K562 (cell line): ENCODE data around the gene TFB2M. TPM values are rescaled to one million over a fixed set of nuclear protein-coding genes. Genes with fewer than 3 reads are reported as not detected.

ENCODE experiments used
- HDAC6 ChIP-seq: IDR thresholded peaks from 2 replicates; pipeline ENCODE4 v1.6.1; 2012; ENCODE audit warnings: low read depth, mild to moderate bottlenecking, control low read depth, inconsistent platforms, low read length, moderate library complexity
- ILF3 ChIP-seq: fragments of 450-650 bp; IDR thresholded peaks from 2 replicates; pipeline ENCODE4 v1.6.1; 2018; ENCODE audit warnings: antibody characterized with exemption, mild to moderate bottlenecking, moderate library complexity, borderline replicate concordance
- NCOA2 ChIP-seq, 2 experiments: fragments of 450-650 bp; IDR thresholded peaks; 2 replicates each; pipeline ENCODE4 v1.6.1; 2018; ENCODE audit warnings: mild to moderate bottlenecking in 2 of 2, moderate library complexity in 1 of 2; ENCODE audit not compliant: partially characterized antibody in 2 of 2
- PHB ChIP-seq: fragments of 250-450 bp; sonication (Bioruptor Pico); IDR thresholded peaks from 2 replicates; pipeline ENCODE4 v1.5.0; 2021
- POLR2G ChIP-seq: fragments of 200-400 bp; formaldehyde crosslinking; IDR thresholded peaks from 2 replicates; pipeline ENCODE4 v1.6.1; 2017; ENCODE audit warnings: low read depth, mild to moderate bottlenecking, antibody characterized with exemption, low read length, moderate library complexity
- SNRNP70 ChIP-seq: fragments of 200-400 bp; formaldehyde crosslinking; optimal IDR thresholded peaks from 2 replicates; pipeline ENCODE3; 2017; ENCODE audit warnings: low read depth, low read length
- ZNF175 ChIP-seq: fragments of 200-800 bp; sonication (Bioruptor generic); IDR thresholded peaks from 2 replicates; pipeline ENCODE4 v1.6.1; 2016; ENCODE audit warnings: low read depth, mild to moderate bottlenecking, missing genetic modification characterization, missing compliant biosample characterization
- ZNF668 ChIP-seq: fragments of 250-450 bp; sonication (Bioruptor Pico); IDR thresholded peaks from 2 replicates; pipeline ENCODE4 v1.8.0; 2022; ENCODE audit warnings: mild to moderate bottlenecking, inconsistent platforms
- polyA plus RNA-seq, 8 experiments: library from polyadenylated mRNA; depleted of rRNA in 4 of 8; stranded (reverse) in 5 of 8; unstranded in 3 of 8; fragments of >200 nt; fragmentation: Nextera tagmentation in 2 of 8; fragmentation: Illumina TruSeq in 1 of 8; extraction: Ambion mirVana in 2 of 8; extraction: Trizol in 1 of 8; gene quantifications; 2 replicates each; pipeline versions ENCODE4 v1.2.1 to v1.2.3, GENCODE V29; 2011 to 2014; ENCODE audit warnings: inconsistent platforms in 1 of 8, missing spikeins in 1 of 8
- total RNA-seq, 7 experiments: library from RNA; depleted of rRNA in 6 of 7; stranded (reverse); fragments of >200 nt in 6 of 7; fragmentation: Illumina TruSeq in 2 of 7; extraction: Trizol in 2 of 7; gene quantifications; 2 replicates each; pipeline versions ENCODE4 v1.2.1 to v1.2.3, GENCODE V29; 2011 to 2021; ENCODE audit warnings: low replicate concordance in 1 of 7
- TF ChIP-seq, protein P1 (sequence below), 3 experiments: fragments of 200-800 bp in 1 of 3; fragments of 250-450 bp in 1 of 3; fragments of 450-650 bp in 1 of 3; sonication (Bioruptor Pico) in 1 of 3; sonication (Bioruptor generic) in 1 of 3; formaldehyde crosslinking in 1 of 3; IDR thresholded peaks; 2 replicates each; pipeline versions ENCODE4 v1.6.1 to v1.8.0; 2016 to 2022; ENCODE audit warnings: mild to moderate bottlenecking in 2 of 3, missing genetic modification characterization in 2 of 3, missing compliant biosample characterization in 1 of 3, moderate library complexity in 1 of 3
- TF ChIP-seq, protein P2 (sequence below), 2 experiments: fragments of 450-650 bp in 1 of 2; sonication (generic) in 1 of 2; formaldehyde crosslinking in 1 of 2; IDR thresholded peaks; 2 replicates each; pipeline versions ENCODE4 v1.7.1 to v1.9.0; 2016 to 2022; ENCODE audit warnings: inconsistent platforms in 1 of 2, mild to moderate bottlenecking in 1 of 2, missing genetic modification reagents in 1 of 2
- TF ChIP-seq, protein P3 (sequence below): fragments of 200-800 bp; sonication (Bioruptor generic); IDR thresholded peaks from 2 replicates; pipeline ENCODE4 v1.6.1; 2017; ENCODE audit warnings: missing genetic modification characterization, missing compliant biosample characterization

Gene TFB2M
- total and polyA plus RNA-seq, 9 of the 15 experiments (the other 6 are each of a cell fraction or from before 2014, with no cell fraction given), result 55.1 to 162 (median 70.6) TPM

DNA sequence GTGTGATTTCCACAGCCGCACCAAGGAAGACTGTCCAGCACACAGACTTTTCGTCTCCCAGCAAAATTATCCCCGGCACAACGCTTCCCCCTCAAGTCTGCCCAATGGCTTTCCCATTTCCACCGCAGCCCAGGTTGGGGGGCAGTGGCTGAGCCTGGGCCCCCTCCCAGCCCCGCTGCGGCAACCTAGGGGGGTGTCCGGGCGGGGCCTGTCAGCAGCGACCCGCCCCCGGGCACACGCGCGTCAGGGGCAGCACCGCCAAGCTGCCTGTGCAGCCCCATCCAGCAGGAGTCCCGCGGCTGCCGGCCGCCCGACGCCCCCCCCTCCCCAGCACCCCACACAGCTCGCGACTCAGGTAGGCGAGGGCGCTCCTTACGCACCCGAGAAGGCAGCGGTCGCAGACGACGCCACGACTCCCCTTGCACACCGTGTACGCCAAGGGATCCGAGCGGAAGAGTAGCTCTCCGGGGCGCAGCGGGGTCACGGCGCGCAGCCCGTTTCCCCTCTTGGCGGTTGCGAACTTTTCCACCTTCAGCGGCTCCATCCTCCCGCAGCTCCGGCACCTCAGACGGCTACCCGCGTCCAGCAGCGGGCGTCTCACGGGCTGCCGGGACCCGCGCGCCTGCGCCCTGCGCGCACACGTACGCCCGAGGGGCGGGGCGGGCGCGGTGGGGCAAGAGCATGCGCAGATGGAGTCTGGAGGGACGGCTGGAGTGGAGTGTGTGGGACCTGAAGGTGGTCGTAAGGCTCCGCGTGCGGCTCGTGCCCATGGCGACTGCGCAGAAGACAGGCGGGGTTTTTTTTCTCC lies 59.2 kb downstream of the TFB2M start, which contains the start of gene SMYD3 (continued):
- TF ChIP-seq, protein P1, sequence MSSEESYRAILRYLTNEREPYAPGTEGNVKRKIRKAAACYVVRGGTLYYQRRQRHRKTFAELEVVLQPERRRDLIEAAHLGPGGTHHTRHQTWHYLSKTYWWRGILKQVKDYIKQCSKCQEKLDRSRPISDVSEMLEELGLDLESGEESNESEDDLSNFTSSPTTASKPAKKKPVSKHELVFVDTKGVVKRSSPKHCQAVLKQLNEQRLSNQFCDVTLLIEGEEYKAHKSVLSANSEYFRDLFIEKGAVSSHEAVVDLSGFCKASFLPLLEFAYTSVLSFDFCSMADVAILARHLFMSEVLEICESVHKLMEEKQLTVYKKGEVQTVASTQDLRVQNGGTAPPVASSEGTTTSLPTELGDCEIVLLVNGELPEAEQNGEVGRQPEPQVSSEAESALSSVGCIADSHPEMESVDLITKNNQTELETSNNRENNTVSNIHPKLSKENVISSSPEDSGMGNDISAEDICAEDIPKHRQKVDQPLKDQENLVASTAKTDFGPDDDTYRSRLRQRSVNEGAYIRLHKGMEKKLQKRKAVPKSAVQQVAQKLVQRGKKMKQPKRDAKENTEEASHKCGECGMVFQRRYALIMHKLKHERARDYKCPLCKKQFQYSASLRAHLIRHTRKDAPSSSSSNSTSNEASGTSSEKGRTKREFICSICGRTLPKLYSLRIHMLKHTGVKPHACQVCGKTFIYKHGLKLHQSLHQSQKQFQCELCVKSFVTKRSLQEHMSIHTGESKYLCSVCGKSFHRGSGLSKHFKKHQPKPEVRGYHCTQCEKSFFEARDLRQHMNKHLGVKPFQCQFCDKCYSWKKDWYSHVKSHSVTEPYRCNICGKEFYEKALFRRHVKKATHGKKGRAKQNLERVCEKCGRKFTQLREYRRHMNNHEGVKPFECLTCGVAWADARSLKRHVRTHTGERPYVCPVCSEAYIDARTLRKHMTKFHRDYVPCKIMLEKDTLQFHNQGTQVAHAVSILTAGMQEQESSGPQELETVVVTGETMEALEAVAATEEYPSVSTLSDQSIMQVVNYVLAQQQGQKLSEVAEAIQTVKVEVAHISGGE (CRISPR knock-in tag; IDR thresholded peaks at IDR 0.05), result no peak
- TF ChIP-seq, protein P2, sequence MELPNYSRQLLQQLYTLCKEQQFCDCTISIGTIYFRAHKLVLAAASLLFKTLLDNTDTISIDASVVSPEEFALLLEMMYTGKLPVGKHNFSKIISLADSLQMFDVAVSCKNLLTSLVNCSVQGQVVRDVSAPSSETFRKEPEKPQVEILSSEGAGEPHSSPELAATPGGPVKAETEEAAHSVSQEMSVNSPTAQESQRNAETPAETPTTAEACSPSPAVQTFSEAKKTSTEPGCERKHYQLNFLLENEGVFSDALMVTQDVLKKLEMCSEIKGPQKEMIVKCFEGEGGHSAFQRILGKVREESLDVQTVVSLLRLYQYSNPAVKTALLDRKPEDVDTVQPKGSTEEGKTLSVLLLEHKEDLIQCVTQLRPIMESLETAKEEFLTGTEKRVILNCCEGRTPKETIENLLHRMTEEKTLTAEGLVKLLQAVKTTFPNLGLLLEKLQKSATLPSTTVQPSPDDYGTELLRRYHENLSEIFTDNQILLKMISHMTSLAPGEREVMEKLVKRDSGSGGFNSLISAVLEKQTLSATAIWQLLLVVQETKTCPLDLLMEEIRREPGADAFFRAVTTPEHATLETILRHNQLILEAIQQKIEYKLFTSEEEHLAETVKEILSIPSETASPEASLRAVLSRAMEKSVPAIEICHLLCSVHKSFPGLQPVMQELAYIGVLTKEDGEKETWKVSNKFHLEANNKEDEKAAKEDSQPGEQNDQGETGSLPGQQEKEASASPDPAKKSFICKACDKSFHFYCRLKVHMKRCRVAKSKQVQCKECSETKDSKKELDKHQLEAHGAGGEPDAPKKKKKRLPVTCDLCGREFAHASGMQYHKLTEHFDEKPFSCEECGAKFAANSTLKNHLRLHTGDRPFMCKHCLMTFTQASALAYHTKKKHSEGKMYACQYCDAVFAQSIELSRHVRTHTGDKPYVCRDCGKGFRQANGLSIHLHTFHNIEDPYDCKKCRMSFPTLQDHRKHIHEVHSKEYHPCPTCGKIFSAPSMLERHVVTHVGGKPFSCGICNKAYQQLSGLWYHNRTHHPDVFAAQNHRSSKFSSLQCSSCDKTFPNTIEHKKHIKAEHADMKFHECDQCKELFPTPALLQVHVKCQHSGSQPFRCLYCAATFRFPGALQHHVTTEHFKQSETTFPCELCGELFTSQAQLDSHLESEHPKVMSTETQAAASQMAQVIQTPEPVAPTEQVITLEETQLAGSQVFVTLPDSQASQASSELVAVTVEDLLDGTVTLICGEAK (IDR thresholded peaks at IDR 0.05), result no peak
- TF ChIP-seq, protein P2 (CRISPR knock-in tag; IDR thresholded peaks at IDR 0.05), result no peak
- no peak for TF ChIP-seq NCOA2 (IDR thresholded peaks at IDR 0.05; ENCODE audit: partially characterized antibody in 2 of 2)
- TF ChIP-seq PHB (CRISPR knock-in tag), result no peak
- no peak for TF ChIP-seq SNRNP70
- TF ChIP-seq HDAC6, result no peak
- TF ChIP-seq, protein P3, sequence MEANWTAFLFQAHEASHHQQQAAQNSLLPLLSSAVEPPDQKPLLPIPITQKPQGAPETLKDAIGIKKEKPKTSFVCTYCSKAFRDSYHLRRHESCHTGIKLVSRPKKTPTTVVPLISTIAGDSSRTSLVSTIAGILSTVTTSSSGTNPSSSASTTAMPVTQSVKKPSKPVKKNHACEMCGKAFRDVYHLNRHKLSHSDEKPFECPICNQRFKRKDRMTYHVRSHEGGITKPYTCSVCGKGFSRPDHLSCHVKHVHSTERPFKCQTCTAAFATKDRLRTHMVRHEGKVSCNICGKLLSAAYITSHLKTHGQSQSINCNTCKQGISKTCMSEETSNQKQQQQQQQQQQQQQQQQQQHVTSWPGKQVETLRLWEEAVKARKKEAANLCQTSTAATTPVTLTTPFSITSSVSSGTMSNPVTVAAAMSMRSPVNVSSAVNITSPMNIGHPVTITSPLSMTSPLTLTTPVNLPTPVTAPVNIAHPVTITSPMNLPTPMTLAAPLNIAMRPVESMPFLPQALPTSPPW (CRISPR knock-in tag), result peak; percentile 90
- TF ChIP-seq ZNF668 (CRISPR knock-in tag), result no peak
- no peak for TF ChIP-seq ZNF175 (CRISPR knock-in tag)
- no peak for TF ChIP-seq ILF3
- TF ChIP-seq POLR2G, result peak; percentile 77
